GM18907 (cell line): ENCODE data around the gene PRRC2C.
"Not testable (repeated sequence)": the region's sequence is repeated elsewhere in the genome, so short reads cannot be mapped to it uniquely, and the experiment has no call there.

Source experiments
- ATAC-seq: cut with Tn5 transposase; IDR thresholded peaks from one replicate; pipeline ENCODE4 v1.9.1; 2021; ENCODE audit warnings: mild to moderate bottlenecking, moderate library complexity; ENCODE audit not compliant: unreplicated experiment

Gene PRRC2C

DNA sequence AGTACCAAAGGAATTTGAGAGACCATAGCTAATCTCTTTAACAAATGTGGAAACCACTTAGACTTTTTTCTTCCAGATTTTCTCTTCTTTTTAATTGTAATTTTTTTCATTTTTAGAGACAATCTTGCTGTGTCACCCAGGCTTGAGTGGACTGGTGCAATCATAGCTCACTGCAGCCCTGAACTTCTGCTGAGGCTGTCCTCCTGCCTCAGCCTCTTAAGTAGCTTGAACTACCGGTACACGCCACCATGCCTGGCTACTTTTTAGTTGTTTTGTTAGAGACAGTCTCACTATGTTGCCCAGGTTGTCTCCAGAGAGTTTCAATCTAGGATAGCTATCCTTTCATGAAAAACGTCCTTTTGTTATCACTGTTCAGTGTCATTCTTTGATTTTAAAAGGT is 15.0 kb downstream of the PRRC2C start:
- ATAC-seq = no peak

DNA sequence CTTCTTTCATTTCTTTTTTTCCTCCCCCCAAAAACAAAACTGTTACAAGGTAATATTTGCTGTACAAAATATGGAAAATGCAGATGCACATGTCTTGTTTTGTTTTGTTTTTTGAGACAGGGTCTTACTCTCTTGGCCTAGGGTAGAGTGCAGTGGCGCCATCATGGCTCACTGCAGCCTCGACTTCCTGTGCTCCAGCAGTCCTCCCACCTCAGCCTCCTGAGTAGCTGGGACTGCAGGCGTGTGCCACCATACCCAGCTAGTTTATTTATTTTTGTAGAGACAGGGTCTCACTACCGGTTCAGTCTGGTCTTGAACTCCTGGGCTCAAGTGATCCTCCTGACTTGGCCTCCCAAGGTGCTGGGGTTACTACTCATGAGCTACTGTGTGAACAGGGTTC is 15.5 kb downstream of the PRRC2C start:
- ATAC-seq = no peak

DNA sequence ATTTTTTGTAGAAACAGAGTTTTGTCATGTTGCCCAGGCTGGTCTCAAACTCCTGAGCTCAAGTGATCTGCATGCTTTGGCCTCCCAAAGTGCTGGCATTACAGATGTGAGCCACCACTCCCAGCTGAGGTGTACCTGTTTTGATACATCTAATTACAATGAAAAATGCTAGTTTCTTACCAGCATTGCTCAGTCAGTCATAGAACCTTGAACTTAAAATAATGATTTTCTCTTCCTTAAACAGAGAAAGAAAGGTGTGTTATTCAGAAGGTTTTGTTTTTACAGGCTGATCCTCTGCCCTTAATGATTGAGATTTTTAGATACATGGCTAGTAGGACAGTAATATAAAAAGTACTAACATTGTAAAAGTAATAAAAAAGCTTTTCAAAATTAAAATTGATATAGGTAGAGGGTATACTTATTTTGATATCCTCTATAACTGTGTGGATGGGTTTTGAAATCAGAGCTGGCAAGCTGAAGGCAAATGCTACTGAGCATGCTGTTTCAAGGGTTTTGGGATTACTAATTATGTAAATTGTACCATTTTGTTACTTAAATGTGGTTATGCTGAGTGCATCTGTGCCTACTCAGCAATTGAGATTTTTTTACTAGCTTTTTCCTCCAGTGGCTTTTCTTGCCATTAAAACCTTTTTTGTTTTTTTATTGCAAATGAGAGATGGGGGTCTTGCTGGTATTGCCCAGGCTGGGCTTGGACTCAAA is 16.1 kb downstream of the PRRC2C start:
- ATAC-seq = peak; percentile 79

DNA sequence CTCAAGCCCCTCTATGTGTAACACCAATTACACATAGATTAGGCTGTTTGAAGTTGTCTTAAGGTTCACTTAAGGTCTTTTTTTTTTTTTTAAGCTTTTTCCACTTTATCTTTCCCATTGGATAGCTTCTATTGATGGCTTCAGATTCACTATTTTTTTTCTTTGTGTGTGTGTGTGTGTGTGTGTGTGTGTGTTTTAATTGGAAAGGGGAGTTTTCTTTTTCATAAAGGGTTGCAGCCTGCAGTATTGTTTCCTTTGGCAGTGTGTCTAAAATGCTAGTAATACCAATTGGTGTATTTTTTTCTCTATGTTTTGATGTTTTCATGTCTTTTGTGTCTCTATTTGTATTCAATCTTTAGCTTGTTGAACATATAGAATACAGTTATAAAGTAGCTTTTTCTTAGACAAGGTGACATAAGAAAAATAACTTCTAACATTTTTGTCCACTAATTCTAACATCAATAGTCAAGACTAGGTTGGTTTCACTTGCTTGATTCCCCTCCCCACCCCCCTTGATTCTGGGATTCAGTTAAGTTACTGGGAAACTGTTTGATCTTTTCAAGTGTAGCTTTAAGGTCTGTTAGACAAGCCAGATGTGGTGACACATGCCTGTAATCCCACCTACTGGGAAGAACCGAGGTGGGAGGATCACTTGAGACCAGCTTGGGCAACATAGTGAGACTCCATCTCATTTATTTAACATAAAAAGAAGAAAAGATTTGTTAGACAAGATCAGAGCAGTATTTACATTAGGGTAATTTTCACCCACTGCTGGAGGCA is 21.4 kb downstream of the PRRC2C start:
- no peak for ATAC-seq

DNA sequence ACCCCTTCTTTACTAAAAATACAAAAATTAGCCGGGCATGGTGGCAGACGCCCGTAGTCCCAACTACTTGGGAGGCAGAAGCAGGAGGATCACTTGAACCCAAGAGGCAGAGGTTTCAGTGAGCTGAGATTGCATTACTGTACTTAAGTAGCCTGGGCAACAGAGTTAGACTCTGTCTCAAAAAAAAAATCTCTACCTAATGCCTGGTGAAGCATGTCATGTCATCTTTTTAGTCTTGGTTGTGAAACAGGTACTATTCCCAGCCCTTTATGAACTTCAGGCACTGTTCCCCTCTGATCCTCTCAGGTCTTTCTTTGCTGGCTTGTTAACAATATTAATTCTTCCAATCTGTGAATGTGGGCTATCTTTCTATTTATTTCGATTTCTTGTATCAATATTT is 22.1 kb downstream of the PRRC2C start:
- ATAC-seq = no peak

DNA sequence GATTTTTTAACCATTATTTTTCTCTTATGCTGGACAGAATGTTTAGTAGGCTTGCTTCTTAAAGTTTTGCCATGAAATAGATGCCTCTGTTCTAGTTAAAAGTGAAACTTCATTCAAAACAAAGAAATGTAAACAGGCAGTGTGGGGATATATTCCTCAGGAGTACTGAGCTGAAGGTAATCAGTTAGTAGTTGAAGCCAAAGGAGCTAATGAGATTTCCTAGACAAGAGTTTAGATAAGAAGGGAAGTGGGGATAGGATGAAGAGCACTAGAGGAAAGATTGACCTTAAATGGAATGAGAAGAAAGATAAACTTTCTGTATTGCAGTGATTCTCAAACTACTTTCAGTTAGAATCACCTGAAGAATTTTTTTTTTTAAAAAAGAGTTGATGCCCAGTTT is 23.9 kb downstream of the PRRC2C start:
- ATAC-seq = no peak

DNA sequence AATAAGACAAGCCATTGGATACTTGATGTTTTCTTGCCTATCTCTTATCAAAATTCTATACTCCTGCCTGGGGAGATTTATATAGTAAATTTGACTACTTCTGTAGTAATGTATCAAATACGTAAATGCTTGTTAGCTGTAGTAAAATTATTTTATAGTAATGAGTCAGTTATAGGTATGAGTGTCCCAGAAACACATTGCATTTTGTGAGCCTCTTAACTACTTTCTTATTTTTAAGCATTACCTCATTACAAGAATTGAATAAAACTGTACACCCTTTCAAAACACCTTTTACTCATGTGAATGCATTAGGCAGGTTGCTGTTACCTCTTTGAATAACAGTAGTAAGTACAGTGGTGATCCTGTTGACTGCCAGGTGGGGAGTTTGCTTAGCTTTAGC is 28.4 kb downstream of the PRRC2C start:
- ATAC-seq = no peak

DNA sequence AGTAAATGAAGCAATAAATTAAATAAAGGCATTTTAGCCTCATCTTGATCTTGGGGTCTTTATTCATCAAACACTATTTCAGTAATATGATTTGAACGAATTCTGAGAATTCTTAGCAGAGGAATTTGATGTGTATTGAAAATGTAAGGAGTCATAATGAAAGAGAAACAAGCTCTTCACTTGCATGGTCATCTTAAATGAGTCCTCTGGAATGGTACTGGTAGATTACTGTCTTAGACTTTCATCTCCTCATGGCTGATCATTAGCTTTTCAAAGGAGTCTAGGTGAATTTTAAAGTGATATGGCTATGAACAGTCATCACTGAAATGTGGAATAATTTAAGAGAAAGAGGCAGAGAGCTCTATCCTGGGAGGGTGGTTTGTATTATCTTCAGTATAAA is 30.0 kb downstream of the PRRC2C start:
- ATAC-seq = peak; percentile 63

DNA sequence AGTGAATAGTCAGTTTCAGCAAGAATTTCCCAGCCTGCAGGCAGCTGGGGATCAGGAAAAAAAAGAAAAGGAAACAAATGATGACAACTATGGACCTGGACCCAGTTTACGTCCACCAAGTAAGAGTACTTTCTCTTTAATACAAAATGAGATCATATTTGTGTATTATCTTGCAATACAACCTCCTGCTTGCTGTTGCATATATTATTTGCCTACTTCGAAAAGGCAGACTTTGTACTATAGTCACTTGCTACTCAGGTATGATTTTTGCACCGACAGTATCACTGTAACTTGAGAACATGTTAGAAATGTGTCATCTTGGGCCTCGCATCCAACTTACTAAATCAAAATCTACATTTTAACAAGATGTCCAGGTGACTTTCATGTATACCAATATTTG is 30.4 kb downstream of the PRRC2C start:
- no peak for ATAC-seq

DNA sequence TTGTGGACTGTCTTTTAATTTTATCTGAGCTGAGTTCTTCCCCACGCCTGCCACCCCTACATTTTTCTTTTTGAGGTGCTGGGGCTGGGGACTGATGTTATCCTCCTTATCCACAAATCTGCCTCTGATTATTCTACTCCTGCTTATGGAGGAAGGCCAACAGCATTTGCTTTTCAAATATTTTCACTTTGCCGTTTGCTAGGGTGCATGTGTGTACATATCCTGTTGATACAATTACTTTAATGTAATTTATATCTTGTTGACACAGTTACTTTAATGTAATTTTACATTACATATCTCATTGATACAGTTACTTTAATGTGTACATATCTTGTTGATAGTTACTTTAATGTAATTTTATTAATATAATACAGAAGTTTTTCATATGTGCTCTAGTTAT is 36.2 kb downstream of the PRRC2C start:
- ATAC-seq = no peak

DNA sequence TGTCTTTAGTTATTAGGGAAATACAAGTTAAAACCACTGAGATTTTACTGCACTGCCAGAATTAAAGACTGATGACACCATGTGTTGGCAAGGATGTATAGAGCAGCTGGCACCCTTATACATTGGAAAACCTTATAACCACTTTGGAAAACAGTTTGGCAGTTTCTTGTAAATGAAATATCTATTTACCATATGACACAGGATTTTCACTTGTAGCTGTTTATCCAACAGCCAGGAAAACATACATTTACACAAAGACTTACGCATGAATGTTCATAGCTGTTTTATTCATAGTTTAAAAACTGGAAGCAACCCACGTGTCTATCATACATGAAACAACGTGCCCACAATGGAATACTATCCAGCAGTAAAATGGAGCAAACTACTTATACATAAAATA is 45.3 kb downstream of the PRRC2C start:
- no peak for ATAC-seq

DNA sequence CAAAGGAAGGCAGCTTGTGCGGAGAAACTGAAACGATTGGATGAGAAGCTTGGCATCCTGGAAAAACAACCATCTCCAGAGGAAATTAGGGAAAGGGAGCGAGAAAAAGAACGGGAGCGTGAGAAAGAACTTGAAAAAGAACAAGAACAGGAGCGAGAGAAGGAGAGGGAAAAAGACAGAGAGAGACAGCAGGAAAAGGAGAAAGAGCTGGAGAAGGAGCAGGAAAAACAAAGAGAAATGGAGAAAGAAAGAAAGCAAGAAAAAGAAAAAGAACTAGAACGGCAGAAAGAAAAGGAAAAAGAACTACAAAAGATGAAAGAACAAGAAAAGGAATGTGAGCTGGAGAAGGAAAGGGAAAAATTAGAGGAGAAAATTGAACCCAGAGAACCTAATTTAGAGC is 47.2 kb downstream of the PRRC2C start:
- no peak for ATAC-seq

DNA sequence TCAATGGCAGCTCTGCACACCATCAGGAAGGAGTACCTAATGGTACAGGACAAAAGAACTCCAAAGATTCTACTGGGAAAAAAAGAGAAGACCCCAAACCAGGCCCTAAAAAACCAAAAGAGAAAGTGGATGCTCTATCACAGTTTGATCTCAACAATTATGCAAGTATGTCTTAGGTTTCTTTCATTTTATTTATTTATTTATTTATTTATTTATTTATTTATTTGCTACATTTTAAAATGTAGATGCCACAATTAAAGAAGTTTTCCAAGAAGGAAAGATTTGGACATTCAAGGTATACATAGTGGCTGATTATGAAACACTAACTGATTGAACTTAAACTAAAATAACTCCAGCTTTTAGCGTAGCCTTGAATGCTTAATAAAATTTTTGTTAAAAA is 60.2 kb downstream of the PRRC2C start:
- ATAC-seq = no peak

DNA sequence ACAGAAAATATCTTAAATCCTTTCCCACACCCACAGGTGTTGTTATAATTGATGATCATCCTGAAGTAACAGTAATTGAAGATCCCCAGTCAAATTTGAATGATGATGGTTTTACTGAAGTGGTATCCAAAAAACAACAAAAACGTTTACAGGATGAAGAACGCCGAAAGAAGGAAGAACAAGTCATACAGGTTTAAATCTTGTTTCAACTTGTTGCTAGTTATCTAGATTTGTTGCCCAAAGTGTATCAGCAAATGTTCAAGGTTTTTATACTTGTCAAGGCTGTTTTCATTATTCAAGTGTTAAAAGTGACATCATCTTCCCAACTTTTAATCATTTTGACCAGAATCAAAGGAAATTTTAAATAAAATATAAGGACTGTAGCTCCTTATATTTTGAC is 64.7 kb downstream of the PRRC2C start:
- ATAC-seq = no peak

DNA sequence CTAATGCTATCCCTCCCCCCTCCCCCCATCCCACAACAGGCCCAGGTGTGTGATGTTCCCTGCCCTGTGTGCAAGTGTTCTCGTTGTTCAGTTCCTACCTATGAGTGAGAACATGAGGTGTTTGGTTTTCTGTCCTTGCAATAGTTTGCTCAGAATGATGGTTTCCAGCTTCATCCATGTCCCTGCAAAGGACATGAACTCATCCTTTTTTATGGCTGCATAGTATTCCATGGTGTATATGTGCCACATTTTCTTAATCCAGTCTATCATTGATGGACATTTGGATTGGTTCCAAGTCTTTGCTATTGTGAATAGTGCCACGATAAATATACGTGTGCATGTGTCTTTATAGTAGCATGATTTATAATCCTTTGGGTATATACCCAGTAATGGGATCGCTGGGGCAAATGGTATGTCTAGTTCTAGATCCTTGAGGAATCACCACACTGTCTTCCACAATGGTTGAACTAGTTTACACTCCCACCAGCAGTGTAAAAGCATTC is 65.3 kb downstream of the PRRC2C start:
- not testable (repeated sequence) for ATAC-seq

DNA sequence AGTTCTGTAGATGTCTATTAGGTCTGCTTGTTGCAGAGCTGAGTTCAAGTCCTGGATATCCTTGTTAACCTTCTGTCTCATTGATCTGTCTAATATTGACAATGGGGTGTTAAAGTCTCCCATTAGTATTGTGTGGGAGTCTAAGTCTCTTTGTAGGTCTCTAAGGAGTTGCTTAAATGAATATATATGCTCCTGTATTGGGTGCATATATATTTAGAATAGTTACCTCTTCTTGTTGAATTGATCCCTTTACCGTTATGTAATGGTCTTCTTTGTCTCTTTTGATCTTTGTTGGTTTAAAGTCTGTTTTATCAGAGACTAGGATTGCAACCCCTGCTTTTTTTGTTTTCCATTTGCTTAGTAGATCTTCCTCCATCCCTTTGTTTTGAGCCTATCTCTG is 68.6 kb downstream of the PRRC2C start:
- not testable (repeated sequence) for ATAC-seq

DNA sequence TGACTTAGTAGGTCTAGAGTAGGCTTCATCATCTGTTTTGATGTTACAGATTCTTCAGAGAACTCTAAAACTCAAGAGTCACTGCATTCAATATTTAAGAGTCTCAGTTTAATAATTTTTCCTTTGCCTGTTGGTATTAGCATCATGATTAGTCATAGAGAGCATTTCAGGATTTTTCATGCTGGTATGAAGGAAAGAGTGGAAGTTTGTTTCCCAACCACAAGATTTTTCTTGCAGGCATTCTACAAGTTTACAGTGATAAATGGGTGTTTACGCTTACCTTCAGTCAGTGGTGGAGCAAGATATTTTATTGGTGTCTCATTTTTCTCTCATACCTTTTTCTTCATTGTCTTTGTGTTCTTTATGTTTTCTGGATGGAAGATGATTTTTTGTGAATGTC is 78.3 kb downstream of the PRRC2C start:
- no peak for ATAC-seq

DNA sequence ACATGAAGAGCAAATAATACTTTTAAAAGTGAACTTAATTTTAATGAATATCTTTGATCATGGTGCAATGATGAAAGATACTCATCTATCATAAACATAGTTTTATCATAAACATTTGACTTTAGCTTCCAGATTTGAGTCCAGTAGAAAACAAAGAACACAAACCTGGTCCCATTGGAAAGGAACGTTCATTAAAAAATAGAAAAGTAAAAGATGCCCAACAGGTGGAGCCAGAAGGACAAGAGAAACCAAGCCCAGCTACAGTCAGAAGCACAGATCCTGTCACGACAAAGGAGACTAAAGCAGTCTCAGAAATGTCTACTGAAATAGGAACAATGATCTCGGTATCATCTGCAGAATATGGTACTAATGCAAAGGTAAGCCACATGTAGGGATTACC is 81.1 kb downstream of the PRRC2C start:
- no peak for ATAC-seq

DNA sequence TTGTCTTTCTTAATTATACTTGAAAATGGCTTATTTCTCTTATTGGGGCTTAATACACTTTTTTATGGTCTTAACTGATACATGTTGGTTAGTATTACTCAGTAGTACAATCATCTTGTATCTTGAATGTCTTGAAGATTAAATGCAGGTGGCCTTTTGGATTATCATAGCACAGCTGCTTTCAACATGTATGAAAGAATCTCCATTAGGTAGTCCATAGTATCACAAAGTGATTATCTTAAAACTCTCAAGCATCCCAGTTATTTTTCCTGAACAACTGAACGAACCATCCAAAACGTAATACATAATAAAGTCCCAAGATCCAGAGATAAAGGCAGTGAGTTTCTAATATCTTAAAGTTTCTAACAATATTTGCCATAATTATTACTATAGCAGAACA is 85.0 kb downstream of the PRRC2C start:
- no peak for ATAC-seq

DNA sequence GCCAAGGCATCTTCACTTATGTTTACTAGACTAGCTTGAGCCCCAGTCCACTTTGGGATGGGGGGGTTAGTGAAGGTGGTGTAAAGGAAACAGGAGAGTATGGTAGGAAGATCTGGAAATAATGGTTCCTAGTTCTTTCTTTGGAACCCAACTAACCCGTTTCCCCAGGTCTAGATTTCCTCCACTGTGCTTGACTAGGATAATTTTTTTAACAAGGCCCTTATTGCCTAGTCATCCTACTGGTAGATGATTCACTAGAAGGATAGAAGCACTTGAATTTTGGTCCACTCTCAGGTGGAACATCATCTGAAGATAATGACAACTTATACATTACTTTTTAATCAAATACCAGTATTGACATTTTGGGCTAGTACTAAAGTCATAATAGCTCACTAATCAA is 90.8 kb downstream of the PRRC2C start:
- ATAC-seq = no peak

DNA sequence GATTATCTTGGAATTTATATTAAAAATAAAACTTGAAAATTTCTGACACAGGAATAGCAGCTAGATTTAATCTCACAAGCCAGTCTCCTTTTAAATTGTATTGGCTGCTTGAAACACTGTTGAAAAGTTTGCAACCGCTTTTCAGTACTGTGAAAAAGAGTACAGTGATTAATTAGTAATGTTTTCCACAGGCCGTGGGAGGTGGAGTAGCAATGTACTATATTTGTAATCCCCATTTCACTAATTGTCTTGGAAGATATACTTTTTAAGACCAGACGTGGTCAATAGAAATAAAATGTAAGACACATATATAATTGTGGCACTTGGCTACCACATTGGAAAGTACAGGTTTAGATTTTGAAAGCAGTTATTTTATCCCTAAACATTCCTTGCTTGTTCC is 95.9 kb downstream of the PRRC2C start:
- no peak for ATAC-seq

DNA sequence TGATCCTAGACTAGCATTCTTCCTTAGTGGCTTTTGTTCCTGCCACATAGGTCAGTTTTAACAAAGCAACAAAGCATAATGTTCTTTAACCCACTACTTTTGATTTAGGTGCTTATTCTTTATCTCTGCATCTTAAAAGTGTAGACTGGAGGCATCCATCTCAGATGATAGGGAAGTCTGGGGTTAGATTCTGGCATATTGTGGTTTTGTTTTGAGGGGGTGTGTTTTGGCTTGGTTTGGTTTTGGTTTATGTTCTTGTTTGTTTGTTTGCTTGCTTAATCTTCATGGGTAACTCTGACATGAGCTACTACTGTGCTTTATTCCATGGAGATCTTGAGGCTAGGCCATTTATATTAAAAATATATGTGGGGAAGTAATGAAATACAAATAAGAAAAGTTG is 96.4 kb downstream of the PRRC2C start:
- no peak for ATAC-seq
